ENCODE measurements around the gene CDK7.

The CDK7 gene

GRCh38 chr5:69313428-69313827, 78.7 kb downstream of the CDK7 start:
- Histone ChIP-seq H3K9me3 (ENCODE audit: control insufficient read depth, insufficient read depth, low read depth, low read length) (no peaks in the 10 kb centered on the region), H3K4me3 (ENCODE audit: low read depth, low read length) (no peak overlapping the region), H3K27ac (ENCODE audit: extremely low read depth, low read depth, low read length) (no peak overlapping the region), H3K36me3 (ENCODE audit: control insufficient read depth in 2 of 2, insufficient read depth in 1 of 2, low read length in 2 of 2) (peaks cover 14 to 33% of the 10 kb centered on the region in 2 experiments), H3K4me1 (ENCODE audit: control insufficient read depth, insufficient read depth, low read length) (no peaks in the 10 kb centered on the region)
- ChIA-PET POLR2A (no interaction called here), CTCF (no interaction called here)
- TF ChIP-seq ZFP69B (tag by site-specific recombination; IDR thresholded peaks at IDR 0.05), result no peak
- TF ChIP-seq ZNF404 (tag by site-specific recombination; IDR thresholded peaks at IDR 0.05), result no peak
- TF ChIP-seq OSR2 (tag by site-specific recombination; IDR thresholded peaks at IDR 0.05), result no peak
- TF ChIP-seq ZNF366 (tag by site-specific recombination; conservative IDR thresholded peaks at IDR 0.05), result no peak
- no peak for TF ChIP-seq ZNF555 (tag by site-specific recombination; conservative IDR thresholded peaks at IDR 0.05)
- TF ChIP-seq ZNF214 (tag by site-specific recombination; IDR thresholded peaks at IDR 0.05; ENCODE audit: borderline replicate concordance), result no peak
- TF ChIP-seq ZNF48 (tag by site-specific recombination; IDR thresholded peaks at IDR 0.05), result no peak
- no peak for TF ChIP-seq ZBTB21 (tag by site-specific recombination; IDR thresholded peaks at IDR 0.05)
- no peak for TF ChIP-seq ZNF138 (tag by site-specific recombination; IDR thresholded peaks at IDR 0.05; ENCODE audit: borderline replicate concordance)
- TF ChIP-seq ZNF19 (tag by site-specific recombination; IDR thresholded peaks at IDR 0.05; ENCODE audit: low read depth), result no peak
- no peak for TF ChIP-seq EGR2 (tag by site-specific recombination; IDR thresholded peaks at IDR 0.05; ENCODE audit: low read depth)
- no peak for TF ChIP-seq ZFP3 (tag by site-specific recombination; IDR thresholded peaks at IDR 0.05; ENCODE audit: low read depth)
- TF ChIP-seq ZNF391 (tag by site-specific recombination; IDR thresholded peaks at IDR 0.05; ENCODE audit: borderline replicate concordance, low read depth), result no peak
- TF ChIP-seq ZBTB8A (tag by site-specific recombination; IDR thresholded peaks at IDR 0.05), result no peak
- TF ChIP-seq ZNF280C (tag by site-specific recombination; IDR thresholded peaks at IDR 0.05), result no peak
- no peak for TF ChIP-seq HIC1 (tag by site-specific recombination; IDR thresholded peaks at IDR 0.05)
- no peak for TF ChIP-seq INSM2 (tag by site-specific recombination; IDR thresholded peaks at IDR 0.05)
- no peak for TF ChIP-seq ZNF704 (tag by site-specific recombination; IDR thresholded peaks at IDR 0.05)
- no peak for TF ChIP-seq MZF1 (tag by site-specific recombination; IDR thresholded peaks at IDR 0.05; ENCODE audit: borderline replicate concordance)
- TF ChIP-seq ZNF202 (tag by site-specific recombination; IDR thresholded peaks at IDR 0.05; ENCODE audit: borderline replicate concordance), result no peak

Data from HEK293 (cell line).